Activated naive CD4-positive, alpha-beta T cell treated with Interleukin-2 at 50 U/mL for 16 hours (primary cell): ENCODE results near the gene IL34.

ENCODE experiments used
- DNase-seq: peaks from one replicate; pipeline ENCODE4 v3.0.0-alpha.2; 2020

IL34 gene

DNA sequence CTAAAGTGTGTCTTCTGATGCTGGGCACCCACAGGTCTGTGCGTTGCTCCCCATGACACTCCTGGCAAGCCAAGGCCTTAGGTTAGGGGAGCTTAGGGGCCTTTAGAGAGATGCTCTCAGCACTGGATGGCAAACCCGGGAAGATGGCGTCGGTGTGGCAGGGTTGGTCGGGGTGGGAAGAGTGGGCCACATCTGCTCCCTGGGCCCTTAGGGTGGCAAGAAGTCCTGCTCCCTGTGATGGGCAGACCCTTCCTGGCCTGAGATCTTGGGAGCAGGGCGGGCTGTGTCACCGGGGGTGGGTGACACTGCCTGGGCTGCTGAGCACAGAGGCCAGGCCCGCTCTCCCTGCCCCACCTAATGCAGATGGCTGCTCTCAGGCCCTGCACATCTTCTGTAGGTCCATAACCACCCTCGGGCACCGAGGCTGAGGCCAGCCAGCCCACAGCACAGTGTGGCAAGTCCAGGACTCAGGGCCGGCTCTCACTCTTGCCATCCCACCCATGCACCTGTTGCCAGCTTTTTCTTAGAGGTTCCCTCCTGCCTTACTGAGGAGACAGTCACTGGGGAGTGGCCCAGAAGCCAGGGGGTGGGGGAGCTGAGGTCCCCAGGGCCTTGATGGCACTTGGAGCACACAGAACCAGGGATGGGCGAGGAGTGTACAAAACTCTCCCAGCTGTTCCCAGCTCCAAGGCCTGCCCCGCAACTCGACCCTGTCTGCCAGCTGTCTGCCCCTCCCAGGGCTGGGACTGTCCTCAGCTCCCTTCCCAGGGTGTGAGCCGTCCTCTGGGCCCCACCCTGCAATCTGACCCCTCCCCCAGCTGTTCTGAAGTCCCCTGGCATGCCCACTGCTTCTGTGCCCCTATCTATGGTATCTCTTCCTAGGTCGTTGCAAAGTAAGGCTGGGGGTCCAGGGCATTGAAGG is 43.9 kb downstream of the IL34 start:
- DNase-seq: no peak

DNA sequence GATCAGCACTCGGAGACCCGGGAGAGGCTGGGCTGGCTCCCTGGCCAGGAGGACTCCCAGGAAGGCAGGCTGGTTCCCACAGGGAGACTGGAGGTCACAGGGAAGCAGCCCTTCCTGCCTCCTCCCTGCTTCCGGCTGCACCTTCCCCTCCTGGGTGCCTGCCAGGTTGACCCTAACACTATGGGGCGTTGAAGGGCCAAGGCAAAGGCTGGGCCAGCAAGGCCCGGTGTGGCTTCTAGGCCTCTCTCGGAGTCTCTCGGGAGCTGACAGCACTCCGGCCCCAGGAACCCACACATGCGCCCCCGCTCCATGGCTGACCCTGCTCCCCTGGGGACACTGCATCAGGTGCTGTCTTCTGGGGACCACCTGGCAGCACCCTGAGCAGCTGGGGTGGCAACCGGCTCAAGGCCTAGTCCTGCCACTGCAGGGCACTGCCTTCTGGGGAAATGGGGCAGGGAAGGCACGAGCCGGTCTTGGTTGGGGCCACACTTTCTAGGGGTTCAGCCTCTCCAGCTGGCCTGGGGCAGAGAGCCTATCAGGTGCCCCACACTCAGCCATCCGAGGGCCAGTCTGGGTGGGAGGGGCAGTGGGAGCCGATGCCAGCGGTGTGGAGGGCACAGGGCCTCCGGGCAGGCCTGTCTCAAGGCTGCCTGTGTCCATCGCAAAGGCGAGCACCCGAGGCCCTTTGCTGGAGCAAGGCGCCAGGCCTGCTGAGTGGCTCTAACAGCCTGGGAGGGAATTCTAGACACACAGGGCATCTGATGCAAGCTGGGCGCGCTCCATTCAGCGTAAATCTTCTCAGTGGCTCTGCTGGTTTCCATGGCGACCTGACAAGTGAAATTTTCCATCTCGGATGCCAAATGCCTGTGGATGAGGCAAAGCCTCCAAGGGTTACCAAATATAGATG is 45.1 kb downstream of the IL34 start:
- no peak for DNase-seq

DNA sequence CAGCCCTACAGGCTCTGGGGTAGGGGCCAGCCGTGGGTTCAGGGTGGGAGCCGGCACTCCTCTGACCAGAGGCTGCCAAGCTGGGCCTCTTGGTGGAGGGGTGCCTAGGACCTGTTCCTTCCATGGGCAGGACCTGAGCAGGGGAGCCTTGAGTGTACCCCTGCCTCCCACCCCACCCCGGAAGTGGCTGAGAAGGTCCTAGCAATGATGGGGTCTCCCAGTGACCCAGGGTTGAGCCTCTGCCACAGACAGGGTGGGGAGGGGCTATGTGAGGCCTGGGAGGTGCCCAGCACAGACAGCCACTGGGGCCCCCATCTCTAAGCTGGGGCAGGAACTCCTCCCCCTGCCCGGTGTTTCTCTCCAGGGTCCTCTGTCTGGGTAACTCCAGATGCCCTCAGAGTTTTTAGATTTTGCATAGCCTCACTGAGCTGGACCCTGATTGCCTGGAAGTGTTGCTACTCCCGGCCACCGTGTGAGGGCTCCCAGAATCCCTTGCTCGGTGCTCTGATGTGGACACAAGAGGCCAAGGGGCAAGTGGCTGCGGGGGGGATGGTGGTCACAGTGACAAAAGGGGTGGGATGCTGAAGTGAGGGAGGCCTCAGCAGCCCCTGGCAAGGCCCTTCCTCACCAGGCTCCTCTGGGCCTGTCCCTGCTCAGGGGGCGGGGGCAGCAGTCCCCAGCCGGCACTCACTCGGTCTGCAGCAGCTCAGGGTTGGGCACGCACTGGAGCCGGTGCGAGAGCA is 45.9 kb downstream of the IL34 start:
- DNase-seq: no peak

GRCh38 chr16:70692873-70693671 is 46.7 kb downstream of the IL34 start:
- DNase-seq: no peak

DNA sequence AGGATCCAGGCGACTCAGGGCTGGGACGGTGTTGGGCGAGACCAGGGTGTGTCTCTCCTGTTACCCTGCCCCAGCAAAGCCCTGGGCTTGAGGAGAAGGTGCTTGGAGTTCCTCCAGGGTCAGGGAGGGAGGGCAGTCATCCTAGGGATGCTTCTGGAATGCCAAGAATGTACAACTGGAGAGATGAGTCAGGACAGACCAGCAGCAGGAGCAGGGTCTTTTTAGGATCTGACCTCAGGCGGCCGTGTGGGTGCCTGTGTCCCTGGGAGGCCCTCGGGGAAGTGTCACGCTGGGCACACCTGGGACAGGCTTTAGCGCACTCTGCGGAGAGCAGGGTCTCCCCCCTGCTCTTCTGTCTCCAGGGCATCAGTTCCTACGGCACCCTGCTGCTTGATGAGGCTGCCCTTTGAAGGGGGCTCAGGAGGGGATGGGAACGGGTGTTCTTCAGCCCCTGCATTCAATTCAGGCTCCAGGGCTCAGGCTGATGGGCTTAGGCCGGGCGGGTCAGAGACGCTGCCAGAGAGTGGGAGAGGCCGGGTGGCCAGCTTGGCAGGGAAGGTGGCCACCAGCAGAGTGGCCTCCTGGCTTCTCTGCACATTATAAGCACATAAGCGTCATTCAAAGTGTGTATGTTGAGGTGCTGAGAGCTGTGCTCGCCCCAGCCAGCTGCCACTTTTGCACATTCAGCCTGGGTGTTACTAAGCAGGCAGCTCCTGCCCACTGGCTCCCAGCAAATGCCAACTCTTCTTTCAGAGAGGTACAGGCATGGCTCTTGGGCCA is 47.9 kb downstream of the IL34 start:
- no peak for DNase-seq

- DNase-seq: no peak
These were observed 48.5 kb downstream of the IL34 start for GRCh38 chr16:70694868-70695218.

- DNase-seq: no peak
These were observed 49.1 kb downstream of the IL34 start for GRCh38 chr16:70695331-70696070.

GRCh38 chr16:70696355-70696754 is 50.0 kb downstream of the IL34 start:
- DNase-seq: no peak

GRCh38 chr16:70696952-70697593 is 50.7 kb downstream of the IL34 start:
- DNase-seq: no peak

DNA sequence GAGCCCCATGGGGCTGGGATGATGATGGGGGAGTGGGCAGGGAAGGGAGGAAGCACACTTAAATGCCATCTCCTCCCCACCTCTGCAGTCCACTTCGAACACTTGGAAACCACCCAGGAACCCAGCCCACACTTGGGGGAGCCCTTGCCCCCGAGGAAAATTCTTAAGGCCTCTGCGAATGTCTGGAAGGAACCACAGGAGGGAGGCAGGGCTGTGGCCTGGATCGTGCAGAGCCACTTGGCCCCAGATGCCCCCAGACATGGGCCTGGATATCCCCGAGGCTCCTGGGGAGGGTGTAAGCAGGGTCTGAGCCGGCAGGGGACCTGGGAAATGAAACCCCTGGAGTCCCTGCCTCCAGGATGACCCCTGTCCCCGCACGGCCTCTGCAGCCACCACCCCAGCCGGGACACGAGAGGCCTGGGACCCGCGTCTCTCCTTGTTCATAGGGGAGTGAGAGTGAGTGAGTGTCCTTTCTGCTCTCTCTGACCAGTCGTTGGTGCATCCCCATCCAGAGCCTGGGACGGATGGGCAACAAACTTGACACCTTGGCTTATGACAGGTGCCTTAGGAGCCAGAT is 51.3 kb downstream of the IL34 start:
- no peak for DNase-seq

DNA sequence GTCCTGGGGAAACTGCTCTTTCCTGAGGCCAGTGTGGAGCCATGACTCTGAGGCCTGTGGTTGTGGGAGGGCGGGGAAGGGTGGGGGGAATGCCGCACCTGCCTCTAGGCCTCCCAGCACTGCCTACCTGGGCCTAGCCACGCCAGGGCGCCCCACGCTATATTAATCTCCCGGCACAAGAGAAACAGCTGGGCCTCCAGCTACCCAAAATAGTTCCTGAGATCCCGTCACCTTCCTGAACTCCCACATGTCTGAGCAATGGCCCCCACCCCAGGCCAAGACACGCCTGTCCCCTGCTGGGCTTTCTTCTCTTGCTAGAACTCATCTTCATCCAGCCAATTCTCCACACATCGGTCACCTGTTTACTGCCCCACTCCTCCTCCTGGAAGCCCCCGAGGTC is 52.5 kb downstream of the IL34 start:
- no peak for DNase-seq

GRCh38 chr16:70699696-70700095 is 53.3 kb downstream of the IL34 start:
- DNase-seq: no peak

GRCh38 chr16:70700101-70701020 is 54.0 kb downstream of the IL34 start:
- DNase-seq: no peak

- DNase-seq: no peak
These were observed 54.7 kb downstream of the IL34 start for GRCh38 chr16:70701036-70701435.

DNA sequence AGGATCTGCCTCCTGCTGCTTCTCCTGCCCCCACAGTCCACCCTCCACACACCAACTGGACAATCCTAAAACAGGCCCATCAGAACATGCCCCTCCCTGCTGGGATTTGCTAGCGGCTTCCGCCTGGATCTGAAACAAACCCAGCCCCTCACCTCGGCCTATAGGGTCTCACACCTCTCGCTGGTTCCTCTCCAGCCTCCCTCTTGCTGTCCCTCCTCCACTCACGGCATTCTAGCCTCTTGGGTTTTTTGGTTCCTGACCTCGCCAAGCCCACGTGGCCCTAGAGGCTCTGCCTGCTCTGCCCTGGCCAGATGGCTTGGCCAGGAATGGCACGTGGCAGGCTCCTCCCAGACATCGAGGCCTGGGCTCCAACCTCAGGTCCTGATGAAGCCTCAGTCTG is 55.2 kb downstream of the IL34 start:
- no peak for DNase-seq

- no peak for DNase-seq
These were observed 55.6 kb downstream of the IL34 start for GRCh38 chr16:70701998-70702397.

GRCh38 chr16:70702624-70703023 is 56.3 kb downstream of the IL34 start:
- no peak for DNase-seq

DNA sequence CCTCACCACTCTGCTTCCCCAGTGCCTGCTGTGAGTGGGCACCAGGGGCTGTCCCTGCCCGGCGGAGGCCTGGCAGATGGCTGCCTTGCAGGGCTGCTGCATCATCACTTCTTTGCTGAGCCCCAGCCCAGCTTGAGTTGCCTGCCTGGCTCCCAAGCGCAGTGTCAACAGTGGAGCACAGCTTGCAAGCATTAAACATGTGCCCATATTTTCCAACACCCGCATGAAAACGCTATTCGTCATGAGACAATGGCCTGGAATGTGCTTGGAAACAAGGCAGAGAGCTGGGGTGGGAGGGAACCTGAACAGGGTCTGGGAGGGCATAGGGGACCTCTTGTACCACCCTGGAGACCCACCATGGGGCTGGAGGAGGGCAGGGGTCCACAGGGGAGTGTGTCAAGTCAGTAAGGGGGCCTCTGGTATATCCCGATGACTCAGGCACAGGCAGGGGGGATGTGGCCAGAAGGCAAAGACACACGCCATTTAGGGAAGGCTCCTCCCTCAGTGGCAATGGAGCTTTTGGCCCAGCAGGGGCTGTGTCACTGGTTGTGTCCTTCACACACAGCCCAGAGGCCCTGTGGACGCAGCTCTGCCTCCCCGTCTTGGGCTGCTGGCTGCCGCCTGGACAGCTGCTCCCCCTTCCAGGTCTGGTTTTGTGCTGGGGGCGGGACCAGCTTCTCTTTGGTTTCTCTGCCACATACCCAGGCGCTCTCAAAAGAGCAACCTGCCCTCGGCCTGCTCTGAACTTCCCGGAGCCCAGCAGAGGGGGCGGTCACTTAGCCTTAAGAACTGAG is 56.9 kb downstream of the IL34 start:
- DNase-seq: no peak
